Hepatocyte (in vitro differentiated cells): ENCODE data around the gene ZNF530. TPM values are rescaled to one million over a fixed set of nuclear protein-coding genes. Genes with fewer than 3 reads are reported as not detected.

ENCODE experiments used
- DNase-seq: peaks from one replicate; pipeline ENCODE4 v3.0.0-alpha.2; 2016; ENCODE audit warnings: low spot score
- H2AFZ ChIP-seq: fragments of 200-600 bp; sonication (generic); 2 replicates; pipeline ENCODE4 v1.6.0; 2016; ENCODE audit warnings: antibody characterized with exemption, mild to moderate bottlenecking
- H3K27ac ChIP-seq: fragments of 200-600 bp; sonication (generic); 2 replicates; pipeline ENCODE4 v1.5.1; 2016; ENCODE audit warnings: mild to moderate bottlenecking
- H3K27me3 ChIP-seq: fragments of 200-600 bp; sonication (generic); 2 replicates; pipeline ENCODE4 v1.6.1; 2016
- H3K36me3 ChIP-seq: fragments of 200-600 bp; sonication (generic); replicated peaks from 2 replicates; pipeline ENCODE4 v1.5.1; 2016; ENCODE audit warnings: low read depth; ENCODE audit not compliant: insufficient read depth
- H3K4me1 ChIP-seq: fragments of 200-600 bp; sonication (generic); 2 replicates; pipeline ENCODE4 v1.5.1; 2016; ENCODE audit warnings: mild to moderate bottlenecking, moderate library complexity; ENCODE audit not compliant: insufficient read depth
- H3K4me2 ChIP-seq: fragments of 200-600 bp; sonication (generic); 2 replicates; pipeline ENCODE4 v1.6.0; 2016
- H3K4me3 ChIP-seq: fragments of 200-600 bp; sonication (generic); 2 replicates; pipeline ENCODE4 v1.5.1; 2016; ENCODE audit warnings: mild to moderate bottlenecking
- H3K79me2 ChIP-seq: fragments of 200-600 bp; sonication (generic); 2 replicates; pipeline ENCODE4 v1.6.0; 2017; ENCODE audit warnings: mild to moderate bottlenecking
- H3K9me2 ChIP-seq: fragments of 200-600 bp; sonication (generic); replicated peaks from 2 replicates; pipeline ENCODE4 v1.6.0; 2017; ENCODE audit warnings: mild to moderate bottlenecking; ENCODE audit not compliant: insufficient read depth
- H3K9me3 ChIP-seq: fragments of 200-600 bp; sonication (generic); 2 replicates; pipeline ENCODE4 v1.5.1; 2016; ENCODE audit warnings: low read depth, mild to moderate bottlenecking
- H4K20me1 ChIP-seq: fragments of 200-600 bp; sonication (generic); 2 replicates; pipeline ENCODE4 v1.6.0; 2016; ENCODE audit warnings: mild to moderate bottlenecking; ENCODE audit not compliant: insufficient read depth, poor library complexity, severe bottlenecking
- CTCF ChIP-seq: fragments of 200-600 bp; sonication (generic); IDR thresholded peaks from 2 replicates; pipeline ENCODE4 v1.5.1; 2016; ENCODE audit warnings: antibody characterized with exemption, mild to moderate bottlenecking; ENCODE audit not compliant: poor library complexity
- EZH2 ChIP-seq: fragments of 200-600 bp; sonication (generic); IDR thresholded peaks from 2 replicates; pipeline ENCODE4 v1.6.1; 2016; ENCODE audit warnings: antibody characterized with exemption, mild to moderate bottlenecking, borderline replicate concordance
- EZH2phosphoT487 ChIP-seq: fragments of 200-600 bp; sonication (generic); IDR thresholded peaks from one replicate; pipeline ENCODE4 v1.6.1; 2018; ENCODE audit warnings: antibody characterized with exemption, mild to moderate bottlenecking, low read depth, moderate library complexity; ENCODE audit not compliant: unreplicated experiment, severe bottlenecking
- WGBS: methylation state at CpG from one replicate; pipeline ENCODE4 v1.1.6; 2016; ENCODE audit warnings: low lambda C conversion rate; ENCODE audit errors: missing lambda C conversion rate; 5-methylcytosine and 5-hydroxymethylcytosine counted together
- polyA plus RNA-seq: library from polyadenylated mRNA; unstranded; fragments of >200 nt; fragmentation: Nextera tagmentation; extraction: Ambion mirVana; gene quantifications from 2 replicates; pipeline ENCODE4 v1.2.1, GENCODE V29; 2016
- total RNA-seq: library from RNA; depleted of rRNA; stranded (reverse); fragments of >200 nt; gene quantifications from 2 replicates; pipeline ENCODE4 v1.2.3, GENCODE V29; 2014

ZNF530 gene
- total and polyA plus RNA-seq, 2 experiments from 2014 or later: 1.3 to 2.8 TPM

- TF ChIP-seq CTCF (no peak), EZH2phosphoT487 (no peak), EZH2 (no peak)
- Histone ChIP-seq H4K20me1 (no peaks in the 10 kb centered on the region), H3K36me3 (no peaks in the 10 kb centered on the region), H3K9me3 (peaks cover 22% of the 10 kb centered on the region), H3K79me2 (peaks cover 10% of the 10 kb centered on the region), H2AFZ (no peak overlapping the region), H3K27ac (no peak overlapping the region), H3K27me3 (no peaks in the 10 kb centered on the region), H3K4me2 (no peak overlapping the region), H3K9me2 (no peaks in the 10 kb centered on the region), H3K4me3 (no peak overlapping the region), H3K4me1 (peaks cover 4% of the 10 kb centered on the region)
- WGBS: 64% methylated on average over 1 of the region's 1 CpG
- no peak for DNase-seq
Observed at GRCh38 chr19:57563547-57563946, 36.1 kb upstream of the ZNF530 start.

DNA sequence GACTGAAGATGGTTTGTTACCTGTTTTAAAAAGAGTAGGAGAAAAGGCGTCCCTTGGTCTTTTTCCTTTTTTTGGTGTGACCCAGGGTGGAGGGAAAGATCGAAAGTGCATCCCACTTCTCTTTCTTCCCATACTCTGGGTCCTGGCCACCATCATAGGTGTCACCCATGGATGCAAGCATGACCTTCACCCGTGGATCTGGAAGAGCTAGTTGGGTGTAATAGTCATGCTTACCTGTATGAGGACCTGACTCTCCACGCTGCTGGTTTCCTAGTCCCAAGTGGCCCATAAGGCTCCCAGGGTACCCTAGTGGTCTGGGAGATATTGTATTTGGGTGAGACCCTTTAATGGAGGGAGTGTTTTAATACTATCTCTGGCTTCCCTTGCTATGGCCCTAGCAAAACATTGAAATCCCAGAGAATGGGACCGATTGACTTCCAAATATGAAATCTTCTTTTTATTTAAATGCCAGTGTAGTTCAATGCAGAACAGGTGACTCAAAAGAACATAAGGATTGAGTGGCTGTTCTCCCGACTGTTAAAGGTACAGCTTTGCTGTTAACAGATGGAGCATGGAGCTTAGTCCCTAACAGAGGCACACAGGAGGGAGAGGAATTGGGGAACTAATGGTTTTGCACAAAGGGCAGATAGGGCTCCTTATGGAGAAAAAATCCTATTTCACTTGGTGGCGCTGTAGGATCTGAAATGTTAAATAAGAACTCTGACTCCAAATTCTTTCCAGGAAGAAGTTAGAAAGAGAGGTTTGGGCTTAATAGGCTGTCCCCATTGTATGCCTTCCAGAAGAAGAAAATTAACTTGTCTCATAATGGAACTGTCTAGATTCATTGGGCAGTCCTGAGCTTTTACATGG lies 33.1 kb upstream of the ZNF530 start:
- peaks cover under 1% of the 10 kb centered on the region for H3K36me3 ChIP-seq
- no peaks in the 10 kb centered on the region for H3K27me3 ChIP-seq
- peaks cover 27% of the 10 kb centered on the region for H3K9me3 ChIP-seq
- DNase-seq: peak; percentile 16
- no peak overlapping the region for H3K4me3 ChIP-seq
- H3K79me2 ChIP-seq: no peaks in the 10 kb centered on the region
- H4K20me1 ChIP-seq: no peaks in the 10 kb centered on the region
- no peaks in the 10 kb centered on the region for H3K9me2 ChIP-seq
- H2AFZ ChIP-seq: no peak overlapping the region
- no peak overlapping the region for H3K27ac ChIP-seq
- WGBS: 64% methylated on average over 7 of the region's 7 CpGs
- H3K4me1 ChIP-seq: no peaks in the 10 kb centered on the region
- H3K4me2 ChIP-seq: no peak overlapping the region
- TF ChIP-seq CTCF (no peak), EZH2phosphoT487 (no peak), EZH2 (no peak)

DNA sequence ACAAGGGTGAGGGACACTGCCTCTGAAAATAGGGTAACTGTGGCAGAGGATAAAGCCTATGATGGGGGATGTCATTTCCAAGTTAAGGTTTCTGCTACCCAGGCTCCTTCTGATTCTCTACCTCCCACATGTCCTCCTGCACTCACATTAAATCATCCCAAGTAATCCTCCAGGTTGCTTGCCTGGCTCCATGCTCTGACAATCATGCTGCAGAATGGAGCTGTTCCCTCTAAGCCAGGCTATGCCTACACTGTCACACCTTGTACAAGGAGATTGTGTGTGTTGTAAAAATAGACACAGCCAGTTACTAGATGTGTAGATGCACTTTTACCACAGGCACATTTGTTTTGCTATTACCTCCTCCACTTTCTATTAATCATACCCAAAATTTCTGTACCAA lies 29.0 kb upstream of the ZNF530 start:
- Histone ChIP-seq H3K27me3 (no peaks in the 10 kb centered on the region), H3K4me3 (no peak overlapping the region), H3K4me2 (no peak overlapping the region), H3K4me1 (no peaks in the 10 kb centered on the region), H3K9me3 (peaks cover 40% of the 10 kb centered on the region), H3K79me2 (no peaks in the 10 kb centered on the region), H4K20me1 (no peaks in the 10 kb centered on the region), H3K9me2 (no peaks in the 10 kb centered on the region), H2AFZ (no peak overlapping the region), H3K36me3 (peaks cover 21% of the 10 kb centered on the region), H3K27ac (no peak overlapping the region)
- no peak for TF ChIP-seq CTCF
- TF ChIP-seq EZH2: no peak
- TF ChIP-seq EZH2phosphoT487: no peak
- no peak for DNase-seq
